ENCODE results near the gene NEK9. TPM values are rescaled to one million over a fixed set of nuclear protein-coding genes. Genes with fewer than 3 reads are reported as not detected.

NEK9 gene
- total and polyA plus RNA-seq, 10 of the 15 experiments (the other 5 are each of a cell fraction or from before 2014, with no cell fraction given) = 6.0 to 78.8 (median 44.7) TPM

DNA sequence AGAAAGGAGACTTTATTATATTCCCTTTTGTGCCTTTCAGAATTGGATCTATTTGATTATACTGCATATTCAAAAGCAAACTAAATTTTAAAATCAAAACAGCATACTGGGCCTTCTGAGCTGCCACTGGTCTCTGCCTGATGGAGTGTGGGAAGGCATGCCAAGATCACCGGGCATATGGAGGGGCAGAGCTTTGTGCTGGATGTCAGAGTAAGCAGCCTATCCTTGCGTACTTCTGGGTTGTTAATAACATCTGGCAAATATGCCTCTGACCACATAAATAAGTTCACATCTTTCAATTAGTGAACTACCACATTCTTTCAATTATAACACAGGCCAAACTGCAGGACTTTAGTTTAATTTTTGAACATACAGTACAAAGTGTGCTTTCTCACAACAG lies 93.9 kb downstream of the NEK9 start:
- Histone ChIP-seq H3K9me3 (replicated peaks; ENCODE audit: control insufficient read depth, insufficient read depth, low read length) (no peaks in the 10 kb centered on the region), H3K79me2 (ENCODE audit: control insufficient read depth, insufficient read depth, low read length) (no peaks in the 10 kb centered on the region), H3K36me3 (ENCODE audit: control insufficient read depth in 2 of 2, insufficient read depth in 2 of 2, low read length in 1 of 2) (peaks cover 0 to 15% of the 10 kb centered on the region in 2 experiments; a peak in 3 of 4 replicates), H4K20me1 (ENCODE audit: control insufficient read depth, insufficient read depth) (no peaks in the 10 kb centered on the region), H3K27me3 (replicated peaks in 1 of 2; ENCODE audit: control insufficient read depth in 2 of 2, insufficient read depth in 2 of 2, low read length in 1 of 2) (no peaks in the 10 kb centered on the region), H3K4me2 (ENCODE audit: control insufficient read depth, insufficient read depth) (no peak overlapping the region), H3K4me3 (no peak overlapping the region), H3K4me1 (ENCODE audit: control insufficient read depth, insufficient read depth, low read length) (no peaks in the 10 kb centered on the region), H2AFZ (ENCODE audit: control insufficient read depth, low read depth, low read length) (no peak overlapping the region), H3K9ac (ENCODE audit: control insufficient read depth, insufficient read depth, low read length) (no peak overlapping the region), H3K27ac (ENCODE audit: control insufficient read depth, insufficient read depth) (no peak overlapping the region)
- ChIA-PET RAD21 (ENCODE audit: unreplicated experiment) (no interaction called here), SMC1A (ENCODE audit: uncharacterized antibody, unreplicated experiment) (interaction anchor here (0.6 kb wide), 1 partner anchor 93 kb away, joined by 3 read pairs; no protein-coding TSS in a partner anchor), POLR2A (no interaction called here), CTCF (interaction anchor here (1.6 to 1.7 kb wide), 2 partner anchors 12 to 14 kb away, joined by 3 to 7 read pairs; no protein-coding TSS in a partner anchor)
- intact Hi-C loops (cut with micrococcal nuclease; ENCODE audit: unreplicated experiment) = no loop called here
- ATAC-seq (no peak), FAIRE-seq (no peak), DNase-seq (ENCODE audit: low read depth, low spot score) (no peak)
- in situ Hi-C loops (cut with MboI) = no loop called here
- no TSS peak for BruUV-seq (replicated peaks)
- TF ChIP-seq NFIC (IDR thresholded peaks at IDR 0.05; ENCODE audit: low read depth, low read length) = no peak
- TF ChIP-seq CREB1 (IDR thresholded peaks at IDR 0.05; ENCODE audit: low read depth) = no peak
- no peak for TF ChIP-seq FOXM1 (IDR thresholded peaks at IDR 0.05; ENCODE audit: low read depth, low read length)
- no peak for TF ChIP-seq BMI1 (IDR thresholded peaks at IDR 0.05; ENCODE audit: borderline replicate concordance)
- TF ChIP-seq ATF7 (IDR thresholded peaks at IDR 0.05; ENCODE audit: low read depth) = no peak
- TF ChIP-seq WRNIP1 (IDR thresholded peaks at IDR 0.05; ENCODE audit: borderline replicate concordance, low read depth, low read length) = no peak
- TF ChIP-seq, protein P1, sequence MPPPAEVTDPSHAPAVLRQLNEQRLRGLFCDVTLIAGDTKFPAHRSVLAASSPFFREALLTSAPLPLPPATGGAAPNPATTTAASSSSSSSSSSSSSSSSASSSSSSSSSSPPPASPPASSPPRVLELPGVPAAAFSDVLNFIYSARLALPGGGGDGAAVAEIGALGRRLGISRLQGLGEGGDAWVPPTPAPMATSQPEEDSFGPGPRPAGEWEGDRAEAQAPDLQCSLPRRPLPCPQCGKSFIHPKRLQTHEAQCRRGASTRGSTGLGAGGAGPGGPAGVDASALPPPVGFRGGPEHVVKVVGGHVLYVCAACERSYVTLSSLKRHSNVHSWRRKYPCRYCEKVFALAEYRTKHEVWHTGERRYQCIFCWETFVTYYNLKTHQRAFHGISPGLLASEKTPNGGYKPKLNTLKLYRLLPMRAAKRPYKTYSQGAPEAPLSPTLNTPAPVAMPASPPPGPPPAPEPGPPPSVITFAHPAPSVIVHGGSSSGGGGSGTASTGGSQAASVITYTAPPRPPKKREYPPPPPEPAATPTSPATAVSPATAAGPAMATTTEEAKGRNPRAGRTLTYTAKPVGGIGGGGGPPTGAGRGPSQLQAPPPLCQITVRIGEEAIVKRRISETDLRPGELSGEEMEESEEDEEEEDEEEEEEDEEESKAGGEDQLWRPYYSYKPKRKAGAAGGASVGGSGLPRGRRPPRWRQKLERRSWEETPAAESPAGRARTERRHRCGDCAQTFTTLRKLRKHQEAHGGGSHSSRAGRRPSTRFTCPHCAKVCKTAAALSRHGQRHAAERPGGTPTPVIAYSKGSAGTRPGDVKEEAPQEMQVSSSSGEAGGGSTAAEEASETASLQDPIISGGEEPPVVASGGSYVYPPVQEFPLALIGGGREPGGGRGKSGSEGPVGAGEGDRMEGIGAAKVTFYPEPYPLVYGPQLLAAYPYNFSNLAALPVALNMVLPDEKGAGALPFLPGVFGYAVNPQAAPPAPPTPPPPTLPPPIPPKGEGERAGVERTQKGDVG (CRISPR knock-in tag; IDR thresholded peaks at IDR 0.05) = no peak
- no peak for TF ChIP-seq TCF3 (IDR thresholded peaks at IDR 0.05; ENCODE audit: borderline replicate concordance, insufficient read depth, low read depth, low read length)
- no peak for TF ChIP-seq RBBP5 (conservative IDR thresholded peaks at IDR 0.05)
- no peak for TF ChIP-seq CBFB (IDR thresholded peaks at IDR 0.05; ENCODE audit: low read depth)
- TF ChIP-seq, protein P2, sequence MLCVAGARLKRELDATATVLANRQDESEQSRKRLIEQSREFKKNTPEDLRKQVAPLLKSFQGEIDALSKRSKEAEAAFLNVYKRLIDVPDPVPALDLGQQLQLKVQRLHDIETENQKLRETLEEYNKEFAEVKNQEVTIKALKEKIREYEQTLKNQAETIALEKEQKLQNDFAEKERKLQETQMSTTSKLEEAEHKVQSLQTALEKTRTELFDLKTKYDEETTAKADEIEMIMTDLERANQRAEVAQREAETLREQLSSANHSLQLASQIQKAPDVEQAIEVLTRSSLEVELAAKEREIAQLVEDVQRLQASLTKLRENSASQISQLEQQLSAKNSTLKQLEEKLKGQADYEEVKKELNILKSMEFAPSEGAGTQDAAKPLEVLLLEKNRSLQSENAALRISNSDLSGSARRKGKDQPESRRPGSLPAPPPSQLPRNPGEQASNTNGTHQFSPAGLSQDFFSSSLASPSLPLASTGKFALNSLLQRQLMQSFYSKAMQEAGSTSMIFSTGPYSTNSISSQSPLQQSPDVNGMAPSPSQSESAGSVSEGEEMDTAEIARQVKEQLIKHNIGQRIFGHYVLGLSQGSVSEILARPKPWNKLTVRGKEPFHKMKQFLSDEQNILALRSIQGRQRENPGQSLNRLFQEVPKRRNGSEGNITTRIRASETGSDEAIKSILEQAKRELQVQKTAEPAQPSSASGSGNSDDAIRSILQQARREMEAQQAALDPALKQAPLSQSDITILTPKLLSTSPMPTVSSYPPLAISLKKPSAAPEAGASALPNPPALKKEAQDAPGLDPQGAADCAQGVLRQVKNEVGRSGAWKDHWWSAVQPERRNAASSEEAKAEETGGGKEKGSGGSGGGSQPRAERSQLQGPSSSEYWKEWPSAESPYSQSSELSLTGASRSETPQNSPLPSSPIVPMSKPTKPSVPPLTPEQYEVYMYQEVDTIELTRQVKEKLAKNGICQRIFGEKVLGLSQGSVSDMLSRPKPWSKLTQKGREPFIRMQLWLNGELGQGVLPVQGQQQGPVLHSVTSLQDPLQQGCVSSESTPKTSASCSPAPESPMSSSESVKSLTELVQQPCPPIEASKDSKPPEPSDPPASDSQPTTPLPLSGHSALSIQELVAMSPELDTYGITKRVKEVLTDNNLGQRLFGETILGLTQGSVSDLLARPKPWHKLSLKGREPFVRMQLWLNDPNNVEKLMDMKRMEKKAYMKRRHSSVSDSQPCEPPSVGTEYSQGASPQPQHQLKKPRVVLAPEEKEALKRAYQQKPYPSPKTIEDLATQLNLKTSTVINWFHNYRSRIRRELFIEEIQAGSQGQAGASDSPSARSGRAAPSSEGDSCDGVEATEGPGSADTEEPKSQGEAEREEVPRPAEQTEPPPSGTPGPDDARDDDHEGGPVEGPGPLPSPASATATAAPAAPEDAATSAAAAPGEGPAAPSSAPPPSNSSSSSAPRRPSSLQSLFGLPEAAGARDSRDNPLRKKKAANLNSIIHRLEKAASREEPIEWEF (IDR thresholded peaks at IDR 0.05; ENCODE audit: insufficient replicate concordance, low read depth, low read length) = no peak
- TF ChIP-seq KDM1A (IDR thresholded peaks at IDR 0.05; ENCODE audit: borderline replicate concordance) = no peak
- no peak for TF ChIP-seq TAF1 (IDR thresholded peaks at IDR 0.05; ENCODE audit: borderline replicate concordance, low read depth, low read length)
- no peak for TF ChIP-seq EED (IDR thresholded peaks at IDR 0.05; ENCODE audit: low read depth)
- TF ChIP-seq LARP7 (IDR thresholded peaks at IDR 0.05) = no peak
- TF ChIP-seq SMARCA5 (IDR thresholded peaks at IDR 0.05) = no peak
- TF ChIP-seq SP1 (IDR thresholded peaks at IDR 0.05; ENCODE audit: low read depth, low read length) = no peak
- TF ChIP-seq EP300 (IDR thresholded peaks at IDR 0.05; ENCODE audit: borderline replicate concordance in 1 of 2, control insufficient read depth in 1 of 2, low read depth in 2 of 2, low read length in 2 of 2) = no peak
- no peak for TF ChIP-seq JUNB (IDR thresholded peaks at IDR 0.05)
- 97% methylated on average over 2 of the region's 2 CpGs for WGBS (ENCODE audit: insufficient coverage, insufficient replicate concordance, low lambda C conversion rate, missing lambda C conversion rate)
